HG03378 (cell line): Measurements from ENCODE around the gene PCED1A.
"Not testable (repeated sequence)": the region's sequence is repeated elsewhere in the genome, so short reads cannot be mapped to it uniquely, and the experiment has no call there.

Experiments used
- ATAC-seq: cut with Tn5 transposase; IDR thresholded peaks from one replicate; pipeline ENCODE4 v1.9.1; 2021; ENCODE audit warnings: mild to moderate bottlenecking, moderate library complexity; ENCODE audit not compliant: unreplicated experiment

Gene PCED1A

GRCh38 chr20:2831206-2831605 is 9.2 kb downstream of the PCED1A start:
- not testable (repeated sequence) for ATAC-seq

DNA sequence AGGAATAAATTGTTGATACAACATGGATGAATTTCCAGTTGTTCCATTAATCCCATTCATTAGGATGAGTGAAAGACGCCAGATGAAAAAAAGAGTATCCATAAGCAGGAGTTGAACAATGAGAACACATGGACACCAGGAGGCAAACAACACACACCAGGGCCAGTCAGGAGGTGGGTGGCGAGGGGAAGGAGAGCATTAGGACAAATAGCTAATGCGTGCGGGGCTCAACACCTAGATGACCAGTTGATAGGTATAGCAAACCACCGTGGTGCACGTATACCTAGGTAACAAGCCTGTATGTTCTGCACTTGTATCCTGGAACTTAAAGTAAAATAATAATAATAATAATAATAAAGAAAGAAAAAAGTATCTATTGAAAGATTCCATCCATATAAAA is 11.1 kb downstream of the PCED1A start:
- no peak for ATAC-seq

- ATAC-seq, result no peak
Measured at GRCh38 chr20:2826655-2827054, 13.8 kb downstream of the PCED1A start.

- no peak for ATAC-seq
Measured at GRCh38 chr20:2825761-2826160, 14.7 kb downstream of the PCED1A start.

GRCh38 chr20:2822073-2822472 is 18.4 kb downstream of the PCED1A start:
- no peak for ATAC-seq

DNA sequence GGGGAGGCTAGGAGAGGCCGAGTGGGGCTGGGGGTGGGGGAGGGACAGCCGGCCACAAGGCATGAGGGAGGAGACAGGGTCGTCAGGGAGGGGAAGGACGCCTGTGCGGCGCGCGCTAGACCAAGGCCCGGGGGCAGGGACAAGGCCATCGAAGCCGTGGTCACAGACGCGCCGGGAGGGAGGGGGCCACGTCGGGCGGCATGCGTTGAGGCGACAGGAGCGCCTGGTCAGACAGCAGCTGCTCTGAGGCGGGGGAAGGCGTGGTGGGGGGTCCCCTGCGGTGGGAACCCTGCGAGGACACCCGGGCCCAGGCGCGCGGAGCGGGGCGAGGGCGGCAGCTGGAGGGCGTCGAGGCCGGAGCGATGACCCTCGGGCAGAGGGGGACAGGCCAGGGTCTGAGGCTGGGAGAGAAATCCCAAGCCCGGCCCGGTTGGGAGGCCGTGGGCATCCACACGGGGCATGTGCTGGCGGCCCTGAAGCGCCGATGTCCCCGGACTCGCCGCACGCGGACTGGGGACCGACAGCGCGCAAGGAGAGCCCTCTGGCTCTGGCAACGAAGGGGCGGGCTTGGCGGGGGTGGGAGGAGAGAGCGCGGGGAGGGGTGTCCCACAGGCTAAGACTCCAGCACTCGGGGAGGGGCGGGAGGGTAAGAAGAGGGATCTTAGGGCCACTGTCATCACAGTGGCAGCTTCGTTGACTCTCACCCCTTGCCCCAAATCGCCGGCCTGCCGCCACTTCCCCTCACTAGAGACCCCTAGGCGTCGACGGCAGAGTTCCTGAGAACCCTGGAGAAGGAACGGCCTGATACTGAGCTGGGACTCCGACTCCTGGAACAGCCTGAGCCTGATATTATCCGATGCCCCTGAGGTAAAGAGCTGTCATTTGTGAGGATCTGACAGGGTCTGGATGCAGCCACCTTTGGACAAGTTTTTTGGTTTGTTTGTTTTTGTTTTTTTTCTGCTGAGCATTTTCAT is 19.3 kb downstream of the PCED1A start:
- ATAC-seq, result no peak

DNA sequence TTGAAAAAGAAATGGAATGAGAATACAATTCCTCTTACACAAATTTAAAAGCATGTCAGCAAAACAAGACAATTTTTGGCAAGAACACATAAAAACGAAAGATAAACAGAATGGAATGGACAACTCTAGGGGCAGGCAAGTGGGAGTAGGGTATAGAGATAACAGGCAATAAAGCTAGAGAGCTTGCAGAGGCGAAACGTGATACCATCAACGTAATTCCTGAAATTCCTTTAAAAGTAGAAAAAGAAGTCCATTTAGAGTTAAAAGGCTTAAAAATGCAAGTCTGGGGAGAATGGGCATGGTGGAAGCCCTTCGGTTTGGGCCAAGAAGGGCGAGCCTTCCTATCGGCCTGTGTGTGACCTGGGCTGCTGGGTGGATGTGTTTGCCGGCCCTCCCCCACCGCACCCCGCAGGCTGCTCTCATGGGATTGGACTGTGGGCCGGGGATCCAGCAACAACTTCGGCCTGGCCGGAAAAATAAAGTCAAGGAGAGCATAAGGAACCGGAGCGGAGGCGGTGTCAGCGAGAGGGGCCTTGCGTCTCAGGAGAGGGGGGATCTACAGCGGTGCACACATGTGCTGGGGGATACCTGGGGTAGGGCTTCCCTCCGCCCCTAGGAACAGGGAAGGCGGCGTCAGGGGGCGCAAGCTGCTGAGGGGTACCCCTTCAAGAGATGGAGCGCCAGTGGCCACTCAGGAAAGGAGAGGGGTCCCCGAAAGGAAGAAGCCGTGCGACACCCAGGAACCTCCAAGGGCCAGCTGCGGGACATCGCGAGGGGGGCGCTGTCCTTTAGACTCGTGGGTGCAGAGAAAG is 20.2 kb downstream of the PCED1A start:
- no peak for ATAC-seq

DNA sequence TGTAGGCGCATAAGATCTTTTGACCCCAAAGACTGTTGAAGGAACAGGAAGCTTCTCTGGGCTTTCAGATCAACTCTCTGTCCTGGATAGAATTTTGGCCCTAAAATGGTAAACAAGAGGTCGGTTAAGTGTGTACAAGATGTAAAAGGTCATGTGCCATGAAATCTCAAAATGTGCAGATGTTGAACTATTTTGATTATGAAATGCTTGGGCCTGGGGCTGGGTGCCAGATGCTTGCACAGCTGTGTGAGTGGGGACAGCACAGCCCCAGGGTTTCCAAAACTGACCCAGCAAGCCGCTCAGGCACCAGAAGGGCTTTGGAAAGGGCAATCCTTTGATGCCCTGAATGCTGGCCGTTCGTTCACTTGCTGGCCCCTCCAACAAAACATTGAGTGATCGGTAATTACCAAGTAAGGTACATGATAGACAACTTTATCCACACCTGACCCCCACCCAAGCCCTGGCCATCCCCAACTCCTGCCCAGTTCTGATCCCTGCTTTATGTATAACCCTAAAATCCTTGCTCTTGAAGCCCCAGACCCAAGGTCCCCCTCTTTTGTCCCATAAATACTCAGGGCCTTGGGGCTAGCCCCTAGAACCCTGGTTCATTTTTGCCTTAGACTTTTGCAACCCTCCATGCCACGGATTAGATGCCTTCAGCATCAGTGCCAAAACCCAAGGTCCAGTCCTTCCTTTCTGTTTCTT is 22.4 kb downstream of the PCED1A start:
- no peak for ATAC-seq

- no peak for ATAC-seq
Measured at GRCh38 chr20:2817341-2817726, 23.1 kb downstream of the PCED1A start.

GRCh38 chr20:2816583-2817340 is 23.7 kb downstream of the PCED1A start:
- no peak for ATAC-seq

DNA sequence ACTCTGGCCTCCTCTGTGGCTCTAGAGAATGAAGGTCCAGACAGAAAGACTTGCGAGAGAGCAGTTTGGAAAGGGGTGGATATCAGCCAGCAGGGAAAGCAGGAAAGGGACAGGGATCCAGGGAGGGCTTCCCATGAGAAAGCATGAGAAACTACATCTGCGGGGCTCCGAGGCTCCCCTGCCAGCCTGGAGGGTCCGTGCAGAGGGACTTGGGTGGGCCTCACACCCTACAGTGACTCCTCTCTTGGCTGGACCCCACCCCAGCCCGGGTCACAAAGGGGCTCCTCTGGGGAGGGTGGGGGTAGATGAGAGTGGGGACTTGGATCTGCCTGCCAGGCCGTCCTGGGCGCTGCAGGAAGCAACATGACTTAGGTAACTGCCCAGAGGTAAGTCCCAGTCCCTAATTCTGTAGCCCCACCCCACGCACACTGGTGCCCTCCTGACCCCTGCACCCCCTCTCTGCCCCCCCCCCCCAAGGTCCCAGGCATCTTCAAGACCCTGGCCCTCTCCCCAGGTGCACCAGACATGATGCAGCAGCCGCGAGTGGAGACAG is 24.3 kb downstream of the PCED1A start, which contains the start of gene TMEM239:
Gene TMEM239 (plus strand): TSS at position 335 of the 553 bp plus-strand sequence. CDS start 191 bp downstream, at position 526.
- no peak for ATAC-seq

DNA sequence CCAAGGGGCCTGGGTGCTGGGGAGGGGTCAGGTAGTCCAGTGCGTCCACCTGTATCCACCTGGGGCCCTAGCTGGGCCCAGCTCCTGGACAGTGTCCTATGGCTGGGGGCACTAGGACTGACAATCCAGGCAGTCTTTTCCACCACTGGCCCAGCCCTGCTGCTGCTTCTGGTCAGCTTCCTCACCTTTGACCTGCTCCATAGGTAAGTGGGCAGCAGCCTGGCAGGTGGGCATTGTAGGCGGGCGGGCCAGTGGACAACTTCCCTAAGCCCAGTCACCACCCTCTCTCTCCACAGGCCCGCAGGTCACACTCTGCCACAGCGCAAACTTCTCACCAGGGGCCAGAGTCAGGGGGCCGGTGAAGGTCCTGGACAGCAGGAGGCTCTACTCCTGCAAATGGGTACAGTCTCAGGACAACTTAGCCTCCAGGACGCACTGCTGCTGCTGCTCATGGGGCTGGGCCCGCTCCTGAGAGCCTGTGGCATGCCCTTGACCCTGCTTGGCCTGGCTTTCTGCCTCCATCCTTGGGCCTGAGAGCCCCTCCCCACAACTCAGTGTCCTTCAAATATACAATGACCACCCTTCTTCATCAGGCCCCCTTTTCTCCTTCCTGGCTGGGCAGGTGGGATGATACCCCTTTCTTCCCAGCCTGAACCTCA is 25.1 kb downstream of the PCED1A start:
- ATAC-seq, result no peak

DNA sequence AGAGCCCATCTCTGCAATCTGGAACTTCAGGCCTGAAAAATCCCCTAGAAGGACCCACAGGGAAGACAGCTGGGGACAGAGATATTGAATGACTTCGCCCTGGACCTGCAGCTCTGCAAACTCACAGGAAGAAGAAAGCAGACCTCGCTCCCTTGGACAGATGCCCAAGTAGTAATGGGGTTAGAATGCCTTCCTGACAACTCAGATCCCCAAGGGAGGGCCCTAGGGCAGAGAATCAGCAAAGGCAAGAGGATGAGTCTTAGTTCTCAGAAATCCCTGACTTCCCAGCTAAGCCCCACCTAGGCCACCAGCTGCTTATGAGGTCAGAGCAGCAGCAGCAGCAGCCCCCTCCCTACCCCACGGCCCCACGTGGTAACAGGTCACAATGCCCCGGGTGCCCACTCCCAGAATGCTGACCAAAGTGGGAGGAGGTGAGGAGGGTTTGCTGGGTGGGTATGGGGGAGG is 25.8 kb downstream of the PCED1A start, which contains the start of gene C20orf141:
Gene C20orf141 (plus strand): TSS at position 401 of the 465 bp plus-strand sequence. CDS start 198 bp downstream, outside the sequence.
- ATAC-seq, result no peak

DNA sequence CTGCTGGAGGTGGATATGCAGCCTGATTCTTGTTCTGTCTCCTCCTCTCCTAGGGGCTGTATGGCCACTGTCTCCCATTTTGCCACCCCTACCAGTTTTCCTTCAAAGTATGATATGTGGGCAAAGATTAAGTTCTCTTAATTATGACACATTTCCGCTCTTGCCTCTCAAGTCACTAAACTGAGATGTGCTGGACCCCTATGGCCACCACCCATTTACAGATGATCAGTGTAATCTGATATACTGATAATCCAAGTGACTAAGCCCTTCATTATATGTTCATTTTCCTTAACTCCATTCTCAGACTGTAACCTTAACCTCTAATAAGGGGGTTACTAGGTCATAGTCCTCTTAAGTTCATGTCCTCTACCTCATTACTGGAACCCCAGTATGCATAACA is 26.4 kb downstream of the PCED1A start:
- ATAC-seq, result no peak

- ATAC-seq, result no peak
Measured at GRCh38 chr20:2812189-2812588, 28.3 kb downstream of the PCED1A start.

GRCh38 chr20:2809690-2810089 is 30.8 kb downstream of the PCED1A start:
- ATAC-seq, result no peak

DNA sequence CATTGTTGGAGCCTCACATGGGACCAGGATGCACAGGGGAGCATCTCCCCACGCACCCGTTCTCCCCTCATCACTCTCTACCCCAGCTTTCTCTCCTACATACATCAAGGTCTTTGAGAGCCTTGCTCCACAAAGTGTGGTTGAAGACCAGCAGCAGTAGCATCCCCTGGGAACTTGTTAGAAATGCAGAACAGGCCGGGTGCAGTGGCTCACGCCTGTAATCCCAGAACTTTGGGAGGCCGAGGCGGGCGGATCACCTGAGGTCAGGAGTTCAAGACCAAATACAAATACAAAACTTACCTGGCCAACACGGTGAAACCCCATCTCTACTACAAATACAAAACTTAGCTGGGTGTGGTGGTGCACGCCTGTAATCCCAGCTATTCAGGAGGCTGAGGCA is 32.5 kb downstream of the PCED1A start:
- not testable (repeated sequence) for ATAC-seq

GRCh38 chr20:2807019-2807418 is 33.4 kb downstream of the PCED1A start:
- no peak for ATAC-seq

DNA sequence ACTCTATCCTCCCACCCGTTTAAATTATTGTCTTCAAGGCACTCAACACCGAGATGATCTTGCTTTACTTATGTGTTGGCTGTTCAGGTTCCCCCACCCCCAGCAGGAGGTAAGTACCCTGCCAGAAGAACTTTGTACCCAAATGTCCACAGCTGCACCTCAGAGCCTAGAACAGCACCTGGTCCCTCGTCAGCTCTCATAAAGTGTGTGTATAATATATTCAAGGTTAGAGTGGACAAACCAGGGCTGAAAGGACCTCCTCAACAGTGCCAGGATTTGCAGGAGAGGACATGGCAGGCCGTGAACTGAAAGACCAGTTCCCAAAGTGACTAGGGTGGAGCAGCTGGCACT is 34.1 kb downstream of the PCED1A start:
- ATAC-seq, result no peak
